ENCODE measurements around the gene IQCH.

- TF ChIP-seq EZH2 (IDR thresholded peaks at IDR 0.05; ENCODE audit: insufficient read depth, poor library complexity, severe bottlenecking) (no peak), EZH2phosphoT487 (IDR thresholded peaks at IDR 0.05; ENCODE audit: insufficient read depth, low read depth) (no peak)
Measured at GRCh38 chr15:67407786-67408185, 153.2 kb downstream of the IQCH start.
